CD4-positive, alpha-beta T cell treated with Interleukin-15 for 1 hour (primary cell): ENCODE data around the gene OR2G3.

Source experiments
- DNase-seq: peaks from one replicate; pipeline ENCODE4 v3.0.0-alpha.2; 2020

Gene OR2G3

DNA sequence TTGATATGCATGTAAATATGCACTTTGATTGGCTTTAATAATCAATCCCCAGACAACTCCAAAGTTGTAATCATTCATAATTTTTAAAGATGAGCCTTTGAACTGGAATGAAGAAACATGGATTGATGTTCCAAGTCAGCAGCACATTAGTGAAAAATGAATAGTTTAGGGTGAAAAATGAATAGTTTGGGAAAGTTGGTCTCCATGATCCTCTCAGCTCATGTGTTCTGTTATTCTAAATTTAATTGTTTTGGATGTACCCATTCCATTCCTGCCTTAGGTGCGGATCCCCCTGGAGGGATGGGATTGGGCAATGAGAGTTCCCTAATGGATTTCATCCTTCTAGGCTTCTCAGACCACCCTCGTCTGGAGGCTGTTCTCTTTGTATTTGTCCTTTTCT, at the start of gene OR2G3:
Gene OR2G3, plus strand, starts transcription at position 301 of the 400 bp plus-strand sequence. Its CDS starts 0 bp downstream, at position 301.
- no peak for DNase-seq

DNA sequence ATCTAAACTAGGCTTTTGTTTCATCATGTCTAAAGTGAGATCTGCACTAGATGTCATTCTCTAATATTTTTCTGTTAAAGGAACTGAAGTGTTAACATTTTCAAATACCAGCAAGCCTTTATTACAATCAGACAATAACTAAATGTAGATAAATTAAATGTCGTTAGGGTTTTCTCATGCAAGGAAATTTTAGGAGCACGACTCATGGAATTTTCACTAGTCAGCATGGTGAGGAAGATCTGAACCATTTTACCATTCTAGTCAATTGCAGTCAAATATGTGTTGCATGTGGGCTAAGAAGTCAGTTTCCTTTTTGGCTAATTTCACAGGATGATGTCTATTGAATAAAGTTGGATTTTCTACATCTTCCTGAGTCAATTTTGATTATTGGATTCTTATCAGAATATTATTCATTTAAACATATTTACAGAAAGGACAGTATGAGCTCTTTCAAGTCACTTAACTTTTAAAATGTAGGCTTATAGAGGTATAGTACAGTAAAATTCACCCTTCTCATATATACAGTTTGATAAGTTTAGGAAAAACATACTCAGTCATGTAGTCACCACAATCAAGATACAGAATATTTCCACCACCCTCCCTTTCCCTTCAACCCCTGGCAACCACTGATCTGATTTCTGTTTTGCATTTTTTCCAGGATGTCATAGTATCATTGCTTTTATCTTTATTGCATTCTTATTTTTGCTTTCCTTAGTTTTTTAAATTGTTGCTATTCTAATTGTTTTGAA, 47.3 kb upstream of the OR2G3 start:
- no peak for DNase-seq

DNA sequence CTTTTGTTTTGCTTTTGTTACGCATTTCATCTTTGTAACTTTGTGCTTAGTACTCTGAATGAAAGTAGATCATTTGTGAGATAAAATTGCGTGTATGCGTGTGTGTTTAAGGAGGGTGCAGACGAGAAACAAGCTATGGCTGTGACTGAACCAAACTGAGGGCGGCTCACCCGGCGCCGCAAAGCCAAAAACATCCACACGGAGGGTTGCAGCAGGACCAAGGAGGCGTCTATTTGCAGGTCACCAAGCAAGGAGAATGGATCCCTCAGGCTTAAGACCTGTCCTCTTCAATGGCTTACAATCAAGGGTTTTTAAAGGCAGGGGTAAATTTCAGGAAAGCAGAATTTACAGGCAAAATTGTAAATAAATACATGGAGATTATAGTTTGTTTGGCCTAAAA, 43.7 kb upstream of the OR2G3 start:
- DNase-seq = no peak

DNA sequence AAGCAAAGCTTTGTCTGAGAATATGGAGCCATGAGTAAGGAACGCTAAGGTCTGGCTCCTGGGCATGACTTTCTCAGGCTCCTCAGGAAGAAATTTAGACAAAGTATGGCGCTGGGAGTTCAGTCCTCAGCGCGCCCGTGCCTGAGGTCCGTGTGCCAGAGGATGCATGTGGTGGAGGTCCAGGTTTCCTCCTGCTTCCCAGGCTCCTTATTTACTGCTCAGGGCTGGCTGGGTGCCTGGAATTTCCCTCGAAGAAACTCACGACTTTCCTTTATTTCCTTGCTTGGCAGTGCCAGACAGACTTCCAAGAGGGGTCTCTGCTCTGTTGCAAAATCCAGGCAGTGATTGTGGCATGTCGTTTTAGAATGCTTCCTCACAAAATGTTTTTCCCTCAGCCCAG, 43.2 kb upstream of the OR2G3 start:
- no peak for DNase-seq

DNA sequence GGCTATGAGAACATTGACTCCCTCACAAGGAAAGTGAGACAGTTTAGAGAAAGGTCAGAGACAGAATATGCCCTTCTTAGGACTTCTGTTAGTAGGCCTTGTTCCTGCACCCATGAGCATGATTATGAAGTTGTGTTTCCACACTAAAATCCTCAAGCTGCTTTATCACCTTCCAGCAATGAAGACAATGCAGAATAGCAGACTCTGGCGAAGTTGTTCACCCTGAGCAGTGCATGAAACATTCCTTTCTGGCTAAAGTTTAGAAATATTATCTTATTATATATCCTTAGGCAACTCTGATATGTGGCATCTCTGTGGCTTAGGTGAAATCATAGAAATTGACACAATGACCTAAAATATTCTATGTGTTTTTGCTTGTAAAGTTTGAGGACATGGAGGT, 31.1 kb upstream of the OR2G3 start:
- DNase-seq = no peak

DNA sequence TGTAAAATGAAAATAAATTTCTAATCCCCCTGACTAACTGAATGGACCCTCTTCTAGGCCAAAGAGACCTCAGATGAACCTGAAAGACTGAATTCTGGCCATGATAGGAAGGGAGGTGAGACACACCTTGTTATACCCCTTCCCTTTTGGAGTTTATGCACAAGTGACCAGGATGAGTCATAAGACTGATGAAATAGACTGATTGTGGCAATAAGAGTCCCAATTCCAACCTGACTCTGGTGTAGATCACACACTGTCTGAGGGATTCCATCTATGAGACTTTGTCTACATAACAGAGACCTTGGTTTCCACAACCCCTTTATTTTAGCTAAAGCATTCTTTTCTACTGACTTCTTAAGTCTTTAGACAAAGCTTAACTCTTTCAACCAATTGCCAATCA, 30.7 kb upstream of the OR2G3 start:
- DNase-seq = no peak

DNA sequence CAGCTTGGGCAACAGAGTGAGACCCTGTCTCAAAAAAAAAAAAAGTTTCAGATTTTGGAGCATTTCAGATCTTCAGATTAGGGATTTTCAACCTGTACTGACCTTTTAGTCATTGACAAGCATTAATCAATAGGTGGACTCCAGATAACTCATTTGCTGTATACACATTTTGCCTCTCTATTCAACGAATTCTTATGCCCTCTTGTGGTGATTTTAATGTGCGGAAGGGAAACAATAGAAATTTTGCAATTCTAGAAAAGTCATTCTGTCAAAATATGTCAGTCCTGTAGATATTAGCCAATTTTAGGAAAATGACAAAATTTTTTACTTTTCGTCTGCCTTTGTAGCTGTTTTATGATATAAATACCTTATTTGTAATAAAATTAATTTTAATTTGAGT, 28.9 kb upstream of the OR2G3 start:
- no peak for DNase-seq

DNA sequence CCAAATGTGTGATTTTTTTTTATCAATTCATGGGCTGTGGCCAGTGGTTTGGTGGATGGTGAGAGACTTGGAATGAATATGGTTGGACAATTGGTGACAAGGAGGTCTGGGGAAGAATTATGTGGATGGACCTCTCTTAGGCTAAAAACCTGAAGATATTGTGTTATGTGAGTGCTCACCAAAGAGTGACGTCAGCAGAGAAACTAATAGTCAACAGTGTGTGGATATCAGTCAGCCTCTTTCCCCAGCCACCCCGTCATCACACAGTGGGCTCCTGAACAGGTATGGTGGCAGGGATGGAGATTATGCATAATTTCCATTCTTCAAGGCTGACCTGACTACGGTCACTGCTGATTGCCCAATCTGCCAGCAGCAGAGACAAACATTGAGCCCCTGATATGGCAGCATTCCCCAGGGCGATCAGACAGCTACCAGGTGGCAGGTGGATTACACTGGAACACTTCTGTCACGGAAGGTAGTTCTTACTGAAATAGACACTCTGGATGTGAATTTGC, 26.4 kb upstream of the OR2G3 start:
- DNase-seq = no peak

DNA sequence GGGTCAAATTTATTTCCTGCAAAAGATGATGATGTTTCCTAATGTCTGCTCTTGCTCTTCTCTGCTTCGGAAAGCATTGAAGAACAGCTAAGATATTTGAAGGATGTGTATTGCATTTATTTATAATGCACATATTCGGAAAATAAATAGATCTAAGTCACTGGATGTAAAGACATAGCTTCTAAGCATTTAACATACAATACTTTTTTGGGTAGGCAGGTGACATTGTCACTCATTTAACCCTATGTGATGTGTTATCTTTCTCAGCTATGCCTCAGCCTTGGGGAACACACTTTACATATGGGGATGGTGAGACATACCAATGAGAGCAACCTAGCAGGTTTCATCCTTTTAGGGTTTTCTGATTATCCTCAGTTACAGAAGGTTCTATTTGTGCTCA, 17.3 kb upstream of the OR2G3 start, which contains the start of gene OR2G2:
Gene OR2G2, plus strand, starts transcription at position 301 of the 400 bp plus-strand sequence. Its CDS starts 0 bp downstream, at position 301.
- DNase-seq = no peak

DNA sequence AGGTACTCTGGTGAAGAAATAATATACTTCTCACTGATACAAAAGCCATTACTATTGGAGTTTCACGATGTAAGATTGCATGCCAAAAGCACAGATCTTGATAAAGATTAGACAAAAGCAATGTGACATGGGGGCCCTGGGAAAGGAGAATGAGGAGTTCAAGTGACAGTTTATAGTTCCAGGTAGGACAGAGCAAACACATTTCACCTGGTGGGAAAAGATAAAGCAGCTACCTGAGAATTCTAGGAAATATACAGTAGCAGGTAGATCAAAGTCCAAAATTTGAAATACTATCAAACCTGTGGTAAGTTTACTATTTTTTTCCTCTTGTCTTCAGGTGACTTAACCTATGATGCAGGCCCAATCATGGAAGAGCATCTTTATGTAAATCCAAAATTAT, 8.0 kb downstream of the OR2G3 start:
- DNase-seq = no peak

DNA sequence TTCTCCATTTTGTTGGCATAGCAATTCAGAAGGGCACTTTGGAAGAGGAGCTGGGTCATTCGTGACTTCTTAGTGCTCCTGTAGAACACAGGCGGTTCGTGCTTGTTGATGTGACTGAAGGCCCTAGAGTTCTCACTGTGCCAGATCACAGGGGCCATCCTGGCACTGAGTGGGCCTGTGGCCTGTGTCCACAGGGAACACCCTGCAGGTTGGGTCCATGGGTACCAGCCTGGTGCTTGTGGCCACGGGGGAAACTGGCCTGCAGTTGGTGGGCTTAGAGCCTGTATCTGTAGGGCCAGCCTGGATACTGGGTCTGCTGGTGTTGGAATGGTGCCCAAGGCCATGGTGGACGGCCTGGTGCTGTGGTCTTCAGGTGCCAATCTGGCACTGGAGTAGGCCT, 9.2 kb downstream of the OR2G3 start:
- no peak for DNase-seq

DNA sequence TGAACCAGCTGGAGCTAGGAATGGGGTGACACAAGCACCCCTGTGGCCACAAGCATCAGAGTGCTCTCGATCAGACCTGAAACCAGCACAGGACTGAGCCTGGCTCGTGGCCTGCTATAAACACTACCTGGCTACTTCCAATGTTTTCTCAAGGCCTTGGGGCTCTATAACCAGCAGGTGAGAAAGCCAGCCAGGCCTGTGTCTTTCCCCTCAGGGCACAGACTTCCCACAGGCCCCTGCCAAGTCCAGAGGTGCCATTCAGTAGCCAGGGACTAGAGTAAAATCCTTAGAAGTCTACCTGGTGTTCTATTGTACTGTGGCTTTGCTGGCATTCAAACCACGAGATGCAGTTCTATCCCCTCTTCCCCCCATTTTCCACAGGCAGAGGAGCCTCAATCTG, 22.6 kb downstream of the OR2G3 start:
- DNase-seq = no peak

DNA sequence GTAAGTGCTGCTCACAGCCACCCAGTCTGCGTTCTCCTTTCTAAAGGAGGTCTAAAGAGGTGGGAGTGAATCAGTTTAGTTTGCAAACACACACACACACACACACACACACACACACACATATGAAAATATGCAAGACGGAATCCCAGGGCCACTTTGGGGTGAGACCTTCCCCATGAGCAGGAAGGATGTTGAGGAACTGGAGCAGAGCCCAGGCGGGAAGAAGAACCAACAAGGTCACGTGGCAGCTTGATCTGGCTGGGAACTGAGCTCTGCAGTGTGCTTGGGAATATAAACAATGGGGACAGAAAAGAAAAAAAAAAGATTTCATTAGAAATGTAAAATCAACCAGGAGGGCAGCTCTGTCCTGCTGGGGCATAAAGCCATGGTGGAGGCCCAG, 32.6 kb downstream of the OR2G3 start:
- DNase-seq = no peak

DNA sequence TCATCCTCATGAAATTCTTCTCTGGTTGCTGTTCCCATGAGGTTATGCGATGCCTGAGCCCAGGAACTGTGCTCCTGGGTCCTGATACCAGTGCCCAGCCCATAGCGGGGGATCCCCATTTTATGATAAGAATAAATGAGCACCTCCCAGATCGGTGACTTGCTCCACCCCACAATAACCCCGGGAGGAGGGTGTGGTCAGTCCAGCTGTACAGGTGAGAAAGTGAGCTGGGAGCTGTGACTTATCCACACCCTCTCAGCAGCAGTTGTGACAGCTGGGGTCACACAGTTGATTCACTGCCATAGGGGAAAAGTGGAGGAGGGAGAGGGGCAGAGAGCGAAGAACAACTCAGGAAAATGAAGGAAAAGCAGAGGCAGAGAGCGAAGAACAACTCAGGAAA, 33.4 kb downstream of the OR2G3 start:
- DNase-seq = no peak

DNA sequence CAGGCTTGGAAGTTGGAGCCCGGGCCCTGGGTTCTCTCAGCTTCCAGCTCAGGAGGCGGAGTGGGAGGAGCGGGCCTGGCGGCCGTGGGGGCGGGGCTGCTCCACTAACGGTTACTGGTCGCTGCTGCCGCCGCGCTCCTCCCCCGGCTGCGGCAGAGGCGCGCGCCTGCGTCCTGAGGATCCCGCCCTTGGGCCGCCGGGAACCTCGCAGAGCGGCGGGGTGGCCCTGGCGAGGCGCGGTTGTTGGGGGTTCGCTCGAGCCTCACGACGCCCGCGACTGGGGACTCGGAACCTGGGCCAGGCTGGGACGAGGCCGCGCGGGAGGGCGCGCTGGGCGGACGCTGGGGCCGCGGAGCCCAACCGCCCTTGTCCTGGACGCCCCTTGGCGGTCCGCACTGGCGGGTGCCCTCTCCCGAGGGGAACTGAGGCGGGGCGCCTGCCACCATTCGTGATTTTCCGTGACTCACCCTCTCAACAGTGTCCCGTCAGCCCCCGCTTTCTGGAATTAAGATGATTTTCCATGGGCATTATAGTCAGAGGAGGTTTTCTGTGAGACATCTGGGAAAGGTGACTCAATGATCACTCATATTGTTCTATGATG, 34.1 kb downstream of the OR2G3 start:
- DNase-seq = peak; percentile 45

DNA sequence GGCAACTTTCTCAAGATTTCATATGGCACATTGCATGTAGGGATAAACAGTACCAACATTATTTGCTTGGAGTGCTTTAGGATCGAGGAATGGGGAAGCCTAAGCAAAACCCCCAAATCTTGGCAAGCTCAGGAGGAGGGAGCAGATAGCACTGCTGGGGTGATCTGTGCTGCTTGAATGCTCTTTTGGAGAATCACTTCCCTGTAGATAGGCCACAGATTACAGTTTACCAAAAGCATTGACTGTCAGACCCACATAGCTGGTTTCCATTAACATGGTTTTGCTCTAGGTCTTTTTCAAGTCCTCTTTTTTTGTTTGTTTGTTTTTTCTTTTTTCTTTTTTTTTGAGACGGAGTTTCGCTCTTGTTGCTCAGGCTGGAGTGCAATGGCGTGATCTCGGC, 37.4 kb downstream of the OR2G3 start:
- no peak for DNase-seq

DNA sequence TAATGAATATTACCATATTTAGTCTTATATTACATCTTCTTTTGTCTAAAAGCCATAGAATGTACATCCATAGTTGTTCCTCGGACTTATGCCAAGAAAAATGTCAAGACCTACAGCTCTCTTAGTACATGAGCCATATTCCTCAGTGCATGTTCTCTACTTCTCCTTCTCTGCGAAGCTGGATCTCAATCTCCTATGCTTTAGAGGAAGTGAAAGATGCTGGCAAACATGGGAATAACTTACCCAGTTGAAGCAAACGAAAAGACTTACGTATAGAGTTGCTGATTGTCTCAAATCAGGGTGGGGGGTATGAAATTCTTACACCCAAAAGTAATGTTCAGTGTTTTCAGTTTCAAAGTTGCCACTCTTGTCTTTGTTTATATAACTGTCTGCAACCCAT, 41.5 kb downstream of the OR2G3 start:
- no peak for DNase-seq

DNA sequence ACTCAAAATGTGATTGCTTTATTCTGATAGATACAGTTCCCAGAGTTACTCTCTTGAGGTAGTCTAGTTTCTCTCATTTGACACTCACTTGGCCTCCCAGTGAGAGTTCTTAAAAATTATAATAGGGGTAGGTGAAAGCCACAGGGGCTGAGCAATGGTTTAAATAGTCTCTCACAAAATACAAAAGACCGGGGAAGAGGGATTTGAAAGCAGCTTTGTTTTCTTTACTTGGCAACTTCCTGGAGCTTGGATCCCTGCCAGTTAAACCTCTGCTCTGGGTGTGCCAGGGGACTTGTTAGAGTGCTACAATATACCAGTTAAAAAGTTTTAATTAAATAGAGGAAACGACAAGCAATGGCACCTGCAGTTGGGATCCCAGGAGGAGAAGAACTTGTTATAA, 42.5 kb downstream of the OR2G3 start:
- DNase-seq = no peak

DNA sequence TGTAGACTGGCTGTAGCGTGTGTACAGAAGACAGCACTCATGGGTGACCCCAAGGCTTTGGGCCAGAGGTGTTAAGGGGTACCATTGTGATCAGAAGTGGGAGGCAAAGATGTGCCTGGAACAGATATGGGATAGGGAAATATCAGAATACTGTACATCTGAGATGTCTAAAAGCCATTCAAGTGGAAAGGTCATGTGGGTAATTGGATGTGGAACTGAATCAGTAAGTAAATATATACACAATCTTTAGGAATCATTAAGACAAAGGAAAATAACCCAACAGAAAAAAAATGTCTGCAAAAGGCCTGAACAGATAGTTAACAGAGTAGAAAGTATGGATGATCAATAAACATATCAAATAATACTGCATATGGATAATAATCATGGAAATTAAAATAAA, 47.7 kb downstream of the OR2G3 start:
- DNase-seq = no peak
